SK-N-MC (cell line): Measurements from ENCODE around the gene ABL2.
"Not testable (repeated sequence)": the region's sequence is repeated elsewhere in the genome, so short reads cannot be mapped to it uniquely, and the experiment has no call there.

Source experiments
- DNase-seq: peaks from one replicate; pipeline ENCODE4 v3.0.0-alpha.2; 2011; ENCODE audit warnings: low read depth, low spot score
- H3K27ac ChIP-seq: fragments of 200-600 bp; sonication (generic); 2 replicates; pipeline ENCODE4 v1.5.1; 2016; ENCODE audit warnings: mixed run types
- H3K36me3 ChIP-seq: fragments of 200-600 bp; sonication (generic); 2 replicates; pipeline ENCODE4 v1.6.1; 2017; ENCODE audit warnings: antibody characterized with exemption, low read length, mixed read lengths; ENCODE audit not compliant: insufficient read depth
- H3K4me3 ChIP-seq: fragments of 200-600 bp; sonication (generic); 2 replicates; pipeline ENCODE4 v1.5.1; 2016
- H3K9ac ChIP-seq: fragments of 200-600 bp; sonication (generic); 2 replicates; pipeline ENCODE4 v1.8.0; 2017; ENCODE audit warnings: mixed run types, mixed read lengths; ENCODE audit not compliant: insufficient read length
- H3K9me3 ChIP-seq: fragments of 200-600 bp; sonication (generic); 2 replicates; pipeline ENCODE4 v1.6.1; 2017; ENCODE audit warnings: low read depth, mild to moderate bottlenecking, antibody characterized with exemption, low read length, moderate library complexity, mixed read lengths
- EZH2 ChIP-seq: fragments of 200-600 bp; sonication (generic); IDR thresholded peaks from one replicate; pipeline ENCODE4 v1.6.1; 2017; ENCODE audit warnings: antibody characterized with exemption
- FOXP2 ChIP-seq: optimal IDR thresholded peaks from 2 replicates; pipeline ENCODE3; 2011; ENCODE audit warnings: mild to moderate bottlenecking, moderate library complexity; ENCODE audit not compliant: insufficient read depth; ENCODE audit errors: extremely low read length, control extremely low read depth
- POLR2AphosphoS5 ChIP-seq: IDR thresholded peaks from 2 replicates; pipeline ENCODE4 v1.6.1; 2012; ENCODE audit warnings: mild to moderate bottlenecking, low read depth, low read length, borderline replicate concordance

ABL2 gene

DNA sequence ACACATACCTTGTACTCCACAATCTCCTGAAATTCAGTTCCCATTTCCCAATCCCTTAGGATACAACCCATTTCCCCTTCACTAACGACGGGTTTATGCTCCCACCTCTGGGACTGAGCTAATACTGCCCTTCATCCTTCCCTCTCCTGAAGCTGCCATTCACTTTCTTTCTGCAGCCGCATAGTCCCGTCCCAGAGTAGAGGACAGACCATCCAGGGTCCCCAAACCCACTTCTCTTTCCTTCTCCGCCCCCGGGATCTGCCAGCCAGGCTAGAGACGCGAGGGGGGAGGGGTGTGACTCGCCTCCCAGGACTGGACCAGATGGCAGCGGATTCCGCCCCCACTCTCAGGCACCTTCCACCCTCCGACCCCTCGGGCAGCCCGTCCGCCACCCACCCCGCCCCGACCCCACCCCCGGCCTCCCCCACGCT is 679 bp downstream of the ABL2 start:
- H3K4me3 ChIP-seq = peak overlapping the region; percentile 97
- H3K9me3 ChIP-seq = no peaks in the 10 kb centered on the region
- no peak overlapping the region for H3K27ac ChIP-seq
- TF ChIP-seq FOXP2 (no peak), EZH2 (no peak), POLR2AphosphoS5 (no peak)
- no peak for DNase-seq
- H3K9ac ChIP-seq = peak overlapping the region; percentile 95
- H3K36me3 ChIP-seq = no peaks in the 10 kb centered on the region

DNA sequence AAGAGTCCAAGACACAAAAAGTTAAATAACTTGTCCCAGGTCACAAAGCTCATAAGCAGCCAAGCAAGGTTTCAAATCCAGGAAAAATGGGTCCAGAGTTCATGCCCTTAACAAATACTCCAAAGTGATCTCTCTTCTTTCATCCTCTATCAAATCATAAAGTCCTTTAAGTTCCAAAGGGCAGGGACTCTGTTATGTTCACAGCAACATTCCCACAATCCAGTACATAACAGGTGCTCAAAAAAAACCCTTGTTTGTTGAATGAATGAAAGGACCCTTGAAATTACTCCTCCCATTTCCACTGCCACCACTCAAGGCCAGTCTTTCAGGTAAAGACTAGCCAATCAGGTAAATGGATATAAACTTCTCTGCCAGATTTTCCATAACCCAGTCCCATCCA is 2.7 kb downstream of the ABL2 start:
- TF ChIP-seq EZH2 (no peak), FOXP2 (no peak), POLR2AphosphoS5 (no peak)
- no peak overlapping the region for H3K9ac ChIP-seq
- no peaks in the 10 kb centered on the region for H3K9me3 ChIP-seq
- no peak overlapping the region for H3K4me3 ChIP-seq
- no peak overlapping the region for H3K27ac ChIP-seq
- DNase-seq = no peak
- H3K36me3 ChIP-seq = no peaks in the 10 kb centered on the region; the same call in 1 of the 2 replicates

DNA sequence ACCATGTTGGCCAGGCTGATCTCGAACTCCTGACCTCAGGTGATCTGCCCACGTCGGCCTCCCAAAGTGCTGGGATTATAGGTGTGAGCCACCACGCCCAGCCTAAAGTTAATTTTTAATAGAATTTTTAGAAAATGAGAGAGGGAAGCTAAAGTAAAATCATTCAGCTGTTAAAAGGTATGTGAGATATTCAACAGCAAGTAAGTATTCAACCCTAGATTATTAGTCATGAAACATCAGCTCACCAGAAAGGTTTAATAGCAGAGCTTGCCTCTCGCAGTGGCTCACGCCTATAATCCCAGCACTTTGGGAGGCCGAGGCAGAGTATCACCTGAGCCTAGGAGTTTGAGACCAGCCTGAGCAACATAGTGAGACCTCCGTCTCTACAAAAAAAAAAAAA is 5.0 kb downstream of the ABL2 start:
- not testable (repeated sequence) for H3K27ac ChIP-seq, H3K9me3 ChIP-seq, DNase-seq, H3K4me3 ChIP-seq, H3K9ac ChIP-seq, H3K36me3 ChIP-seq

DNA sequence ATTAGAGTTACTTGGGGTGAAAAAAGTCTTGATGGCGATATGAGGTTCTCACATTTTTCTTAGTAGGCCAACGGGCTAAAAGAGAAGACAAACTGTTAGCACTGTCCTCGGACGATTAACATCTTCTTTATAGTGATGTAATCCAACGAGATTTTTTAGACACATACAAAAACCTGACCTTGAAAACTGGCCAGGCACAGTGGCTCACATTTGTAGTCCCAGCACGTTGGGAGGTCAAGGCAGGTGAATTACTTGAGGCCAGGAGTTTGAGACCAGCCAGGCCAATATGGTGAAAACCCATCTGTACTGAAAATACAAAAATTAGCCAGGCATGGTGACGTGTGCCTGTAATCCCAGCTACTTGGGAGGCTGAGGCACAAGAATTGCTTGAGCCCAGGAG is 8.4 kb downstream of the ABL2 start:
- H3K9me3 ChIP-seq, H3K9ac ChIP-seq, H3K27ac ChIP-seq, DNase-seq, H3K36me3 ChIP-seq, H3K4me3 ChIP-seq: not testable (repeated sequence)

DNA sequence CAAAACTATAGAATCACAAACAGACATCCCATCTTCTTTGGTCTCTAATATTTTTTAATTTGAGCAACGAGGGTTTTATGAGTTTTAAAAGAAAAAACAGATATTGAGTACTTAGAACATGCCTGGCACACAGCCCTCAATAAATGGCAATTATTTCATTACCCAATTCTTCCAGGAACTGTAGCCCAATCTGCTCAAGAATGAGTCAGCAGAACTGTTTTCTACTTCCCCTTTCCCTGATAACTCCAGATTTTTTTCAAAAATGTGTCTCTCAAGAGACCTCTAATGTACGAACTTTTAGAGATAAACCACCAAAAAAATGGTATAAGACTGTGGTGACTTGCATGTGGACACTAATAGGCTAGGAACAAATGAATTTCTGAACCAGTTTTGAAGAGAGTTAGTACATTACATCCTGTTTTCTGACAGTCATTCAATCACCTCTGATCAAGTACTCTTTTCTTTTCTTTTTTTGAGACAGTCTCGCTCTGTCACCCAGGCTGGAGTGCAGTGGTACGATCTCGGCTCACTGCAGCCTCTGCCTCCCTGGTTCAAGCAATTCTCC is 11.5 kb downstream of the ABL2 start:
- H3K27ac ChIP-seq = peak overlapping the region; percentile 87
- no peak for DNase-seq
- H3K4me3 ChIP-seq = no peak overlapping the region
- H3K36me3 ChIP-seq = no peaks in the 10 kb centered on the region; the same call in none of the 2 replicates
- TF ChIP-seq POLR2AphosphoS5 = no peak
- TF ChIP-seq FOXP2 = no peak
- no peak for TF ChIP-seq EZH2
- H3K9ac ChIP-seq = no peak overlapping the region
- no peaks in the 10 kb centered on the region for H3K9me3 ChIP-seq

DNA sequence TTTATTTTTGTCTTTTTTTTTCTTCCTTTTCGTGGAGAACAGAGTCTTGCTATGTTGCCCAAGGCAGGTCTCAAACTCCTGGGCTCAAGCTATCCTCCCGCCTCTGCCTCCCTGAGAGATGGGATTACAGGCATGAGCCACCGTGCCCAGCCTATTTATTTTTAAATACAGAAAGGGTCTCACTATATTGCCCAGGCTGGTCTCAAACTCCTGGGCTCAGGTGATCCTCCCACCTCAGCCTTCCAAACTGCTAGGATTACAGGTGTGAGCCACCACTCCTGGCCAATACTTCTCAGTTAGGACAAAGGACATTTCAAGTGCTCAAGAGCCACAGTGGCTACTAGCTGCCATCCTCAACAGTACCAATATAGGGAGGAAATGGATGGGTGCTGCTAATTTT is 16.2 kb downstream of the ABL2 start:
- DNase-seq, H3K36me3 ChIP-seq, H3K9ac ChIP-seq, H3K27ac ChIP-seq, H3K4me3 ChIP-seq, H3K9me3 ChIP-seq: not testable (repeated sequence)

DNA sequence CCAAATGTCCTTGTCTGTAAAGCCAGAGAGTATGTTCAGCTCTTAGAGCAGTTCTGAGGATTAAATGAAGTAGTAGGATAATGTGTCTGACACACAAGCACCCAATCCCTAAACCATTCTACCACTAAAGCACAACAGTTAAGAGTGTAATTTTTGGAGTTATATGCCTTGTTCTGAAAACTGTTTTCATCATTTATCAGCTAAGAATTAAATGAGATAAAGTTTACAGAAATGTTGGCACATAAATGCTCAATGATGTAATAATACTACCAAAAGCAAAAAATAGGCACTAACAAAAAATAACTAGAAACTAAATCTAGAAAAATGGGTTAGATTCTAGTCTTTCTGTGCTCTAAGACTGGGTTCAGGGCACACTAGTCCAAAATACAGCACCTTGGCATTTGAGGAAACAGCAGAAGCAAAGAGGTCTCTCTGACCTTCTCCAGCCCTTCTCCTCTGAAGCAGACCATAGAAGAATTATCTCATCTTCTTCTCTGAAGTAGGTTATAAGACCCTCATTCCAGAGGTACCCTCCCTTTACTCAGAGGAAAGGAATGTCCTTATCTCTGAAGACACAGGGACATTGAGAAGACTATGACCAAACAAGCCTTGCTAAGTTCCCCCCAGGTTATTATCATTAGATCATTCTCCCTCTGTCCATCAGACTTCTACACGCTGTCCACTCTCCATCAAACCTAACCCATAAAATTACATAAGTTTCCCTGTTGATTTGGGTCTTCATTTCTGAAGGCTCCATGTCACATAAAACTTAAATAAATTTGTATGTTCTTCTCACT is 20.6 kb downstream of the ABL2 start:
- DNase-seq = no peak

DNA sequence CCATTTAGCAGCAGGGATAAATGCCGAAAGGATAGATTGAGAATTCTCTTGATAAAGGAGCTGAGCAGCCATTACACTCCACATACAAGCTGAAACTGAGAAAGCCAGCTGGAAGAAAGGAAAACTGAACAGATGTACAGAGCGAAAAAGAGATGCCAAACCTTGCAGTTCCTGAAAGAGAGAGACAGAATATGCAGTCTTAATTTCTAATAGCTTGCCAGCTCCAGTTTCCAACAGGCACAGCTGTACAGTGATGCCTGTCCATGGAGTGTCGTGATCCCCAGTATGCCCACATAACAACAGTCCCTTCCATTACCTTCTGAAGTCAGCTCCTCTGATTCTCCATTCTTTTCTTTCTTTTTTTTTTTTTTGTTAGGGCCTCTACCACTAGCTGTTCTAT is 22.7 kb downstream of the ABL2 start:
- Histone ChIP-seq H3K27ac (no peak overlapping the region), H3K4me3 (no peak overlapping the region), H3K9me3 (no peaks in the 10 kb centered on the region), H3K36me3 (no peaks in the 10 kb centered on the region), H3K9ac (no peak overlapping the region)
- TF ChIP-seq EZH2 (no peak), POLR2AphosphoS5 (no peak), FOXP2 (no peak)
- DNase-seq = no peak

More for the DNA sequence above, 20.6 kb downstream of the ABL2 start:
- no peak overlapping the region for H3K9ac ChIP-seq
- H3K36me3 ChIP-seq = no peaks in the 10 kb centered on the region
- H3K27ac ChIP-seq = no peak overlapping the region
- H3K4me3 ChIP-seq = no peak overlapping the region
- no peaks in the 10 kb centered on the region for H3K9me3 ChIP-seq
- TF ChIP-seq FOXP2 (no peak), EZH2 (no peak)

DNA sequence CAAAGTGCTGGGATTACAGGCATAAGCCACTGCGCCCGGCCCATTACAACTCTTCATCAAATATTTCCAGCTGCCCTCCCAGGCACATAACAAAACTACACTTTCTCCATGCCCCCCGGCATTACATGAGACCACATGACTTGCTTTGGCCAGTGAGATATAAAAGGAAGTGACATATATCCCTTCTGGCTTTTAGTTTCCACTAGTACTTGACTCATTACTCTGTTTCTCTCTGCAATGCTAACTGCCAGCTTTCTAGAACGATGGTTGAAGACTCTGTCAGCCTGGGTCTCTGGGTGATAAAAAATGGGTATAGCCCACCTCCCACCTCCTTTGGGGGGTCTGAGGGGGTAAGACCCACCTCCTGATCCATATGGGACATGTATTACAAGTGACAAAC is 24.2 kb downstream of the ABL2 start:
- Histone ChIP-seq H3K9me3 (no peaks in the 10 kb centered on the region), H3K9ac (no peak overlapping the region), H3K4me3 (no peak overlapping the region), H3K27ac (no peak overlapping the region), H3K36me3 (no peaks in the 10 kb centered on the region)
- no peak for TF ChIP-seq FOXP2
- TF ChIP-seq POLR2AphosphoS5 = no peak
- TF ChIP-seq EZH2 = no peak
- DNase-seq = no peak
